T-helper 2 cell treated with Interferon-gamma antibody and Interleukin-4, amounts not matched to agents 5 μg/mL and 100 μg/mL, for 36 hours (primary cell): ENCODE results near the gene SPATA18.
"Not testable (repeated sequence)": the region's sequence is repeated elsewhere in the genome, so short reads cannot be mapped to it uniquely, and the experiment has no call there.

Source experiments
- DNase-seq: peaks from one replicate; pipeline ENCODE4 v3.0.0; 2021; ENCODE audit warnings: low spot score
- H3K27ac Mint-ChIP-seq: one replicate; pipeline ENCODE4 v1.8.0; 2021; ENCODE audit warnings: mild to moderate bottlenecking, mixed read lengths
- H3K27me3 Mint-ChIP-seq: one replicate; pipeline ENCODE4 v1.8.0; 2021; ENCODE audit warnings: low read depth, mixed read lengths
- H3K36me3 Mint-ChIP-seq: one replicate; pipeline ENCODE4 v1.8.0; 2021; ENCODE audit warnings: low read depth, mixed read lengths
- H3K4me1 Mint-ChIP-seq: one replicate; pipeline ENCODE4 v1.8.0; 2021; ENCODE audit warnings: low read depth, mixed read lengths
- H3K4me3 Mint-ChIP-seq: one replicate; pipeline ENCODE4 v1.8.0; 2022; ENCODE audit warnings: mild to moderate bottlenecking, moderate library complexity, mixed read lengths
- H3K9me3 Mint-ChIP-seq: one replicate; pipeline ENCODE4 v1.8.0; 2021; ENCODE audit warnings: mixed read lengths

SPATA18 gene

GRCh38 chr4:52071791-52072546, 20.9 kb downstream of the SPATA18 start:
- Mint-ChIP-seq H3K27ac (no peak overlapping the region), H3K4me1 (no peaks in the 10 kb centered on the region), H3K4me3 (no peak overlapping the region), H3K27me3 (peaks cover 12% of the 10 kb centered on the region), H3K36me3 (no peaks in the 10 kb centered on the region), H3K9me3 (no peaks in the 10 kb centered on the region)
- DNase-seq = no peak

GRCh38 chr4:52076731-52077130, 25.6 kb downstream of the SPATA18 start:
- H3K36me3 Mint-ChIP-seq = no peaks in the 10 kb centered on the region
- H3K27ac Mint-ChIP-seq = no peak overlapping the region
- peaks cover 24% of the 10 kb centered on the region for H3K27me3 Mint-ChIP-seq
- no peak for DNase-seq
- no peaks in the 10 kb centered on the region for H3K4me1 Mint-ChIP-seq
- no peaks in the 10 kb centered on the region for H3K9me3 Mint-ChIP-seq
- no peak overlapping the region for H3K4me3 Mint-ChIP-seq

GRCh38 chr4:52079659-52080058, 28.6 kb downstream of the SPATA18 start:
- no peaks in the 10 kb centered on the region for H3K36me3 Mint-ChIP-seq
- no peaks in the 10 kb centered on the region for H3K4me1 Mint-ChIP-seq
- DNase-seq = no peak
- H3K27me3 Mint-ChIP-seq = peaks cover 26% of the 10 kb centered on the region
- no peak overlapping the region for H3K27ac Mint-ChIP-seq
- H3K9me3 Mint-ChIP-seq = no peaks in the 10 kb centered on the region
- H3K4me3 Mint-ChIP-seq = no peak overlapping the region

- Mint-ChIP-seq H3K4me1 (no peaks in the 10 kb centered on the region), H3K27me3 (peaks cover 17% of the 10 kb centered on the region), H3K9me3 (no peaks in the 10 kb centered on the region), H3K27ac (no peak overlapping the region), H3K4me3 (no peak overlapping the region), H3K36me3 (no peaks in the 10 kb centered on the region)
- no peak for DNase-seq
Observed at GRCh38 chr4:52081216-52081615, 30.1 kb downstream of the SPATA18 start.

- DNase-seq, H3K4me3 Mint-ChIP-seq, H3K27ac Mint-ChIP-seq, H3K9me3 Mint-ChIP-seq, H3K4me1 Mint-ChIP-seq, H3K36me3 Mint-ChIP-seq, H3K27me3 Mint-ChIP-seq: not testable (repeated sequence)
Observed at GRCh38 chr4:52086425-52086824, 35.3 kb downstream of the SPATA18 start.

GRCh38 chr4:52091801-52092200, 40.7 kb downstream of the SPATA18 start:
- Mint-ChIP-seq H3K4me1 (no peaks in the 10 kb centered on the region), H3K36me3 (no peaks in the 10 kb centered on the region), H3K27me3 (peaks cover 2% of the 10 kb centered on the region), H3K9me3 (no peaks in the 10 kb centered on the region), H3K27ac (no peak overlapping the region), H3K4me3 (no peak overlapping the region)
- no peak for DNase-seq

- Mint-ChIP-seq H3K36me3 (no peaks in the 10 kb centered on the region), H3K27me3 (peaks cover 2% of the 10 kb centered on the region), H3K9me3 (no peaks in the 10 kb centered on the region), H3K4me1 (no peaks in the 10 kb centered on the region), H3K27ac (no peak overlapping the region), H3K4me3 (no peak overlapping the region)
- no peak for DNase-seq
Observed at GRCh38 chr4:52093466-52093865, 42.4 kb downstream of the SPATA18 start.

- no peaks in the 10 kb centered on the region for H3K4me1 Mint-ChIP-seq
Observed at GRCh38 chr4:52094376-52095145, 43.5 kb downstream of the SPATA18 start.

GRCh38 chr4:52095374-52095773, 44.3 kb downstream of the SPATA18 start:
- no peaks in the 10 kb centered on the region for H3K4me1 Mint-ChIP-seq
- no peaks in the 10 kb centered on the region for H3K9me3 Mint-ChIP-seq
- H3K36me3 Mint-ChIP-seq = no peaks in the 10 kb centered on the region
- H3K27ac Mint-ChIP-seq = no peak overlapping the region
- peaks cover 2% of the 10 kb centered on the region for H3K27me3 Mint-ChIP-seq
- no peak for DNase-seq
- H3K4me3 Mint-ChIP-seq = no peak overlapping the region

More at GRCh38 chr4:52094376-52095145, 43.5 kb downstream of the SPATA18 start:
- no peak for DNase-seq
- Mint-ChIP-seq H3K4me3 (no peak overlapping the region), H3K9me3 (no peaks in the 10 kb centered on the region), H3K36me3 (no peaks in the 10 kb centered on the region), H3K27ac (no peak overlapping the region), H3K27me3 (peaks cover 2% of the 10 kb centered on the region)

- H3K27ac Mint-ChIP-seq = no peak overlapping the region
- no peak for DNase-seq
- no peaks in the 10 kb centered on the region for H3K36me3 Mint-ChIP-seq
- peaks cover 2% of the 10 kb centered on the region for H3K27me3 Mint-ChIP-seq
- H3K9me3 Mint-ChIP-seq = no peaks in the 10 kb centered on the region
- H3K4me3 Mint-ChIP-seq = no peak overlapping the region
- no peaks in the 10 kb centered on the region for H3K4me1 Mint-ChIP-seq
Observed at GRCh38 chr4:52096048-52096447, 44.9 kb downstream of the SPATA18 start.

- Mint-ChIP-seq H3K4me3 (no peak overlapping the region), H3K9me3 (no peaks in the 10 kb centered on the region), H3K36me3 (no peaks in the 10 kb centered on the region), H3K4me1 (no peaks in the 10 kb centered on the region), H3K27me3 (peaks cover 1% of the 10 kb centered on the region), H3K27ac (no peak overlapping the region)
- DNase-seq = no peak
Observed at GRCh38 chr4:52098618-52099017, 47.5 kb downstream of the SPATA18 start.

GRCh38 chr4:52099860-52100461, 48.9 kb downstream of the SPATA18 start:
- no peak for DNase-seq
- Mint-ChIP-seq H3K4me1 (no peaks in the 10 kb centered on the region), H3K27ac (no peak overlapping the region), H3K36me3 (no peaks in the 10 kb centered on the region), H3K9me3 (no peaks in the 10 kb centered on the region), H3K27me3 (peaks cover 1% of the 10 kb centered on the region), H3K4me3 (no peak overlapping the region)

GRCh38 chr4:52102587-52102986, 51.5 kb downstream of the SPATA18 start:
- Mint-ChIP-seq H3K4me3 (no peak overlapping the region), H3K36me3 (no peaks in the 10 kb centered on the region), H3K9me3 (no peaks in the 10 kb centered on the region), H3K27me3 (peaks cover 1% of the 10 kb centered on the region), H3K27ac (no peak overlapping the region), H3K4me1 (no peaks in the 10 kb centered on the region)
- no peak for DNase-seq

GRCh38 chr4:52103319-52103718, 52.2 kb downstream of the SPATA18 start:
- H3K27me3 Mint-ChIP-seq = peaks cover 1% of the 10 kb centered on the region
- no peaks in the 10 kb centered on the region for H3K4me1 Mint-ChIP-seq
- H3K9me3 Mint-ChIP-seq = no peaks in the 10 kb centered on the region
- no peak for DNase-seq
- no peak overlapping the region for H3K4me3 Mint-ChIP-seq
- no peak overlapping the region for H3K27ac Mint-ChIP-seq
- H3K36me3 Mint-ChIP-seq = no peaks in the 10 kb centered on the region
